Measurements from ENCODE around the gene MRPS12. TPM values are rescaled to one million over a fixed set of nuclear protein-coding genes. Genes with fewer than 3 reads are reported as not detected.

Gene MRPS12
- total RNA-seq, 4 donors from 2014 or later = 23.7 to 42.6 (median 34.7) TPM

- no peak overlapping the region for H3K4me3 ChIP-seq
- H3K36me3 ChIP-seq = no peaks in the 10 kb centered on the region
- no peak overlapping the region for H3K27ac ChIP-seq
- TF ChIP-seq POLR2A (IDR thresholded peaks at IDR 0.05) (no peak), POLR2AphosphoS5 (IDR thresholded peaks at IDR 0.05) (no peak), EP300 (IDR thresholded peaks at IDR 0.05; ENCODE audit: low read depth) (no peak)
- peaks cover 0 to 26% (median 11%) of the 10 kb centered on the region in 4 donors for H3K4me1 ChIP-seq
- DNase-seq = no peak
- 77% methylated on average over 3 of the region's 3 CpGs; no CpG with 5 or more reads in 1 of the 2 donors for whole genome bisulfite sequencing, 2 donors (ENCODE audit: low coverage in 1 of 2)
- in situ Hi-C loops (cut with MboI; ENCODE audit: low pct_ligation_motif_present in 1 of 4, low pct_unique_long_range_greater_than_20kb in 1 of 4, low sequenced_read_pairs in 3 of 4) (no loop called here), intact Hi-C loops (cut with DNase I; ENCODE audit: low total_unique reads) (no loop called here)
- H3K9me3 ChIP-seq = no peaks in the 10 kb centered on the region
- peaks cover 37% of the 10 kb centered on the region for H3K27me3 ChIP-seq
These were observed 47.6 kb downstream of the MRPS12 start for GRCh38 chr19:38978326-38978689.

DNA sequence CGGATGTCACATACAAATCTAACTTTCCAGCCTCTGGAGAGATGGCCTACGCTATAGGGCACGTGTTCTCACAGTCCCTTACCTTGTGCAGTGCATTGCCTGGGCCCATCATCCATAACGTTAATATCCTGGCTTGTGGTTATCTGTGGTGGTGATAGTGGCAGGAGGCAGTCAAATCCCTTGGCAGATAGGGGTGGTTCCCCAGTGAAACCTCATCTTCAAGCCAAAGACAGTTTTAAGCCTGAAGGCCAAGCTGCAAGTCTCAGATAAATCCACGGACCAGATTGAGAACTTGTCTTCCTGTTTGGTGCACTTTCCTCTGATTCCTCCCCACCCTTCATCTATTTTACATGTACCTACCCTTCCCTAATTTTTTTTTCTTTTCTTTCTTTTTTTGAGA lies 49.1 kb downstream of the MRPS12 start:
- TF ChIP-seq, protein P1, sequence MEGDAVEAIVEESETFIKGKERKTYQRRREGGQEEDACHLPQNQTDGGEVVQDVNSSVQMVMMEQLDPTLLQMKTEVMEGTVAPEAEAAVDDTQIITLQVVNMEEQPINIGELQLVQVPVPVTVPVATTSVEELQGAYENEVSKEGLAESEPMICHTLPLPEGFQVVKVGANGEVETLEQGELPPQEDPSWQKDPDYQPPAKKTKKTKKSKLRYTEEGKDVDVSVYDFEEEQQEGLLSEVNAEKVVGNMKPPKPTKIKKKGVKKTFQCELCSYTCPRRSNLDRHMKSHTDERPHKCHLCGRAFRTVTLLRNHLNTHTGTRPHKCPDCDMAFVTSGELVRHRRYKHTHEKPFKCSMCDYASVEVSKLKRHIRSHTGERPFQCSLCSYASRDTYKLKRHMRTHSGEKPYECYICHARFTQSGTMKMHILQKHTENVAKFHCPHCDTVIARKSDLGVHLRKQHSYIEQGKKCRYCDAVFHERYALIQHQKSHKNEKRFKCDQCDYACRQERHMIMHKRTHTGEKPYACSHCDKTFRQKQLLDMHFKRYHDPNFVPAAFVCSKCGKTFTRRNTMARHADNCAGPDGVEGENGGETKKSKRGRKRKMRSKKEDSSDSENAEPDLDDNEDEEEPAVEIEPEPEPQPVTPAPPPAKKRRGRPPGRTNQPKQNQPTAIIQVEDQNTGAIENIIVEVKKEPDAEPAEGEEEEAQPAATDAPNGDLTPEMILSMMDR (IDR thresholded peaks at IDR 0.05) = no peak
- no peak for TF ChIP-seq POLR2AphosphoS5 (IDR thresholded peaks at IDR 0.05)
- no peak for TF ChIP-seq POLR2A (IDR thresholded peaks at IDR 0.05)
- no peak for TF ChIP-seq EP300 (IDR thresholded peaks at IDR 0.05; ENCODE audit: low read depth)
- no peaks in the 10 kb centered on the region for H3K9me3 ChIP-seq
- no peak overlapping the region for H3K4me3 ChIP-seq
- peaks cover 27% of the 10 kb centered on the region for H3K27me3 ChIP-seq
- H3K27ac ChIP-seq = no peak overlapping the region
- DNase-seq = no peak
- 67 to 85% methylated on average over 1 to 5 of the region's 5 CpGs for WGBS, 2 donors (ENCODE audit: low coverage in 1 of 2)
- in situ Hi-C loops (cut with MboI; ENCODE audit: low pct_ligation_motif_present in 1 of 4, low pct_unique_long_range_greater_than_20kb in 1 of 4, low sequenced_read_pairs in 3 of 4) (no loop called here), intact Hi-C loops (cut with DNase I; ENCODE audit: low total_unique reads) (no loop called here)
- no peaks in the 10 kb centered on the region for H3K36me3 ChIP-seq
- H3K4me1 ChIP-seq = peaks cover 0 to 18% (median 11%) of the 10 kb centered on the region in 4 donors

DNA sequence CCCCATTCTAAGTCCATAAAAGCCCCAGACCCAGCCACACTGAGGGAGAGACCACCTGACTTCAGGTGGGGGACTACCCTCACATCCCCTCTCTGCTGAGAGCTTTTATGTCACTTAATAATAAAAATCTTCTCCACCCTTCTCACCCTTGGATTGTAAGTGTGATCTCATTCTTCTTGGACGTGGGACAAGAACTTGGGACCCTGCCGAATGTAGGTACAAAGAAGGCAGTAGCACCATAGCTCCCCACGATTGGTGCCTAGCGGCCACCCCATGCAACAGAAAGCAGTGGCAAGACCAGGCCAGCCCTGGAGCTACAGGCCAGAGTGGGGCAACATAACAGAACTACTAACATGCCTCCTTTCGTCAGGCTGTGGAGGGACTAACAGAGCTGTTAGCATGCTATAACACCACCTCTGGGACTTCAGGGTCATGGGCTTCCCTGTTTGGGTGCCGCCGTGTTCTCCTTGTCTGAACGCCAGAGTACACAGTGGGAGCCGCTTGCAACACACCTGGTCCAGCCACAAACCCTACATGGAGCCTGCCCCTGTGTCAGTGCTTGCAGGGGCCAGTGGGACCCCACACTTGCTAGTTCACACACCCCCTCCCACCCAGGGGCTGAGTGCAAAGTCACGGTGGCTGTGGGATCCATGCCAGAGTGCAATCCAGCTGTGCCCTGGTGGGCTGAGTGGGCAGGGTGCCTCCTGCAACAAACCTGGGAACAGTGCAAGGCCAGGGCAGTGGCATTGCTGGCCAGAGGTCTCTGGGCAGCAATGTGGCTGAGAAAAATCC lies 50.0 kb downstream of the MRPS12 start:
- intact Hi-C loops (cut with DNase I; ENCODE audit: low total_unique reads) (no loop called here), in situ Hi-C loops (cut with MboI; ENCODE audit: low pct_ligation_motif_present in 1 of 4, low pct_unique_long_range_greater_than_20kb in 1 of 4, low sequenced_read_pairs in 3 of 4) (no loop called here)
- DNase-seq = no peak
- H3K36me3 ChIP-seq = no peaks in the 10 kb centered on the region
- no peak overlapping the region for H3K4me3 ChIP-seq
- H3K27me3 ChIP-seq = peaks cover 18% of the 10 kb centered on the region
- H3K9me3 ChIP-seq = no peaks in the 10 kb centered on the region
- 94% methylated on average over 10 of the region's 10 CpGs; no CpG with 5 or more reads in 1 of the 2 donors for WGBS, 2 donors (ENCODE audit: low coverage in 1 of 2)
- H3K27ac ChIP-seq = no peak overlapping the region
- TF ChIP-seq EP300 (IDR thresholded peaks at IDR 0.05; ENCODE audit: low read depth) (no peak), POLR2A (IDR thresholded peaks at IDR 0.05) (no peak), POLR2AphosphoS5 (IDR thresholded peaks at IDR 0.05) (no peak)
- TF ChIP-seq, protein P1 (IDR thresholded peaks at IDR 0.05) = no peak
- peaks cover 0 to 11% (median 8%) of the 10 kb centered on the region in 4 donors for H3K4me1 ChIP-seq

Other genes starting within 250 kb of the MRPS12 start
- 10 to 100 TPM in 2 of 4 donors, 1 to 10 TPM in 1, not detected in 1; 2.6 to 44.8 (median 14.4) TPM for gene CAPN12, start 186.5 kb upstream of the MRPS12 start, total RNA-seq
- gene LGALS7, start 157.4 kb upstream of the MRPS12 start, total RNA-seq = not detected
- gene LGALS7B, start 141.7 kb upstream of the MRPS12 start, total RNA-seq = not detected
- gene LGALS4, start 118.0 kb upstream of the MRPS12 start, total RNA-seq = 1,000 to 10,000 TPM; 1,815 to 4,845 (median 3,695) TPM
- gene ECH1, start 99.2 kb upstream of the MRPS12 start, total RNA-seq = 100 to 1,000 TPM; 181 to 313 (median 228) TPM
- 100 to 1,000 TPM; 139 to 200 (median 174) TPM for gene HNRNPL, start 81.0 kb upstream of the MRPS12 start, total RNA-seq
- gene RINL, start 52.7 kb upstream of the MRPS12 start, total RNA-seq = 1 to 10 TPM; 1.8 to 7.0 (median 3.6) TPM
- 100 to 1,000 TPM in 1 of 4 donors, 10 to 100 TPM in 3; 56.3 to 128 (median 64.2) TPM for gene SIRT2, start 31.3 kb upstream of the MRPS12 start, total RNA-seq
- gene NFKBIB, start 31.0 kb upstream of the MRPS12 start, total RNA-seq = 10 to 100 TPM in 3 of 4 donors, 1 to 10 TPM in 1; 6.2 to 53.9 (median 29.4) TPM
- not detected for gene CCER2, start 18.8 kb upstream of the MRPS12 start, total RNA-seq
- 100 to 1,000 TPM in 1 of 4 donors, 10 to 100 TPM in 3; 21.4 to 186 (median 42.7) TPM for gene SARS2, start 181 bp upstream of the MRPS12 start, total RNA-seq
- 1 to 10 TPM; 2.2 to 7.8 (median 2.4) TPM for gene FBXO17, start 44.8 kb downstream of the MRPS12 start, total RNA-seq
- 1 to 10 TPM in 2 of 4 donors, under 1 TPM in 1, not detected in 1; 0.14 to 1.5 (median 1.1) TPM for gene FBXO27, start 101.6 kb downstream of the MRPS12 start, total RNA-seq
- not detected for gene ACP7, start 153.4 kb downstream of the MRPS12 start, total RNA-seq
- gene PAK4, start 194.8 kb downstream of the MRPS12 start, total RNA-seq = 10 to 100 TPM; 43.8 to 96.1 (median 63.2) TPM